Activated CD4-positive, alpha-beta T cell treated with anti-CD3 and anti-CD28 coated beads for 36 hours (primary cell): ENCODE data around the gene CEMIP. TPM values are rescaled to one million over a fixed set of nuclear protein-coding genes. Genes with fewer than 3 reads are reported as not detected.

Source experiments
- ATAC-seq: fragments of 200-7000 bp; cut with Tn5 transposase; one replicate; pipeline ENCODE4 v1.10.0; 2021; ENCODE audit warnings: mild to moderate bottlenecking, moderate library complexity
- CTCF ChIA-PET: fragments of 350-600 bp; sonication (Branson Sonifier 250); formaldehyde crosslinking; loops from one replicate; lab custom pipeline; 2021; ENCODE audit warnings: antibody characterized with exemption; lab: Charles Lee
- POLR2A ChIA-PET: fragments of 350-600 bp; sonication (Branson Sonifier 250); formaldehyde crosslinking; loops from one replicate; lab custom pipeline; 2021; ENCODE audit warnings: antibody characterized with exemption, inconsistent platforms; lab: Charles Lee
- DNase-seq: peaks from one replicate; pipeline ENCODE4 v3.0.0-alpha.2; 2020
- H3K27ac Mint-ChIP-seq: one replicate; pipeline ENCODE4 v1.8.0; 2021; ENCODE audit warnings: mixed read lengths
- H3K27me3 Mint-ChIP-seq: one replicate; pipeline ENCODE4 v1.8.0; 2021; ENCODE audit warnings: mixed read lengths
- H3K36me3 Mint-ChIP-seq: one replicate; pipeline ENCODE4 v1.8.0; 2021; ENCODE audit warnings: low read depth, mixed read lengths
- H3K4me1 Mint-ChIP-seq: one replicate; pipeline ENCODE4 v1.8.0; 2021; ENCODE audit warnings: mixed read lengths
- H3K4me3 Mint-ChIP-seq: one replicate; pipeline ENCODE4 v1.8.0; 2021; ENCODE audit warnings: mild to moderate bottlenecking, moderate library complexity, mixed read lengths
- H3K9me3 Mint-ChIP-seq: one replicate; pipeline ENCODE4 v1.8.0; 2021; ENCODE audit warnings: low read depth, mixed read lengths
- intact Hi-C, 2 experiments: fragments of 100-400 bp; cut with DNase I in 1 of 2; cut with micrococcal nuclease in 1 of 2; formaldehyde crosslinking; loops; one replicate each; pipeline versions ENCODE4 v1.14.2 to v1.15.1; 2022 to 2024; cut with DNase I, micrococcal nuclease
- total RNA-seq, 2 experiments: library from RNA; stranded (reverse); gene quantifications; one replicate each; pipeline ENCODE4 v1.2.3, GENCODE V29; 2021

The CEMIP gene
- total RNA-seq, 2 experiments from 2014 or later = 0.04 TPM; not detected in 1

DNA sequence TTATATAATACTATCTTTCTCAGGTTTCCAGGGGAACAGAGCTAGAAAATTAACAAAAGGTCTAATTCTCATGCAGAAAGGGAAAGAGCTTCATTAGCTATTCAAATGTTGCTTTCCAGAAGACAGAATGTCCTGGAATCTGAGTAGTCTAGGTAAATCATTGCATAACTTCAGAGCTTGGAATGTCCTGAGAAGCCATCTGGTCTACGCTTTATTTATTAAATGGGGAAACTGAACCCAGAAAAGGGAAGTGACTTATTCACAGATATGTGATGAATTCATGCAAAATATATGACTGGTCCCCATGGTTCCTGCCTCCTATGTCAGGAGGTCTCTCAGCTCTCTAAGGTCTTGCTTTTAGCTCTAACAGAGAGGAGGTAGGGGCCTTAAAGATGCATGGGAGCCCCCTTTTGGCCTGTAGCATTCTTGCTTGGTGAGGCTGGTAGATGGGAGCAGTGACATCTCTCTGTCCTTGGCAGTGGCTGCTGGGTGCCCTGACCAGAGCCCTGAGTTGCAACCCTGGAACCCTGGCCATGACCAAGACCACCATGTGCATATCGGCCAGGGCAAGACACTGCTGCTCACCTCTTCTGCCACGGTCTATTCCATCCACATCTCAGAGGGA lies 99.2 kb downstream of the CEMIP start:
- Mint-ChIP-seq H3K4me3 (no peak overlapping the region), H3K36me3 (no peaks in the 10 kb centered on the region), H3K4me1 (no peaks in the 10 kb centered on the region), H3K27ac (no peak overlapping the region), H3K9me3 (no peaks in the 10 kb centered on the region), H3K27me3 (no peaks in the 10 kb centered on the region)
- ChIA-PET CTCF (interaction anchor here (0.7 kb wide), 1 partner anchor 793 kb away, joined by 3 read pairs; no protein-coding TSS in a partner anchor), POLR2A (no interaction called here)
- ATAC-seq (no peak), DNase-seq (no peak)
- intact Hi-C loops = no loop called here

DNA sequence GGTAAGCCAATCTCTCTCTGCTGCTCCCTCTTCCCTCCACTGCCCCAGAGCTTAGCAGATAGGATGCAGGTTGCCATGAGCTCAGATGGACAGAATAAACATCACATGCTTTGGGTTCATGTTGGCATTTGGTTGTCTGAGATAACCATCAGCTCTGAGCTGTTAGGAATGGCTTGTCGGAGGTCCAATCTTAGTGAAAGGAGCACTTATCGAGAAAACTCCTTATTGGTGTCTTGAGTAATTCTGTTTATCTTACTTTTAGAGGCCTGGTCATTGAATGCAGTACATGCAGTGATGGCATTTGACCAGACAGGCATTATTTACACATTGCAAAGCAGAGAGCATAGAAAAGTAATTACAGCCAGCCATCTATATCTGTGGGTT lies 99.7 kb downstream of the CEMIP start:
- Mint-ChIP-seq H3K9me3 (no peaks in the 10 kb centered on the region), H3K27ac (no peak overlapping the region), H3K27me3 (no peaks in the 10 kb centered on the region), H3K4me3 (no peak overlapping the region), H3K4me1 (no peaks in the 10 kb centered on the region), H3K36me3 (no peaks in the 10 kb centered on the region)
- intact Hi-C loops = no loop called here
- ATAC-seq (no peak), DNase-seq (no peak)
- POLR2A ChIA-PET = no interaction called here
- CTCF ChIA-PET = no interaction called here

DNA sequence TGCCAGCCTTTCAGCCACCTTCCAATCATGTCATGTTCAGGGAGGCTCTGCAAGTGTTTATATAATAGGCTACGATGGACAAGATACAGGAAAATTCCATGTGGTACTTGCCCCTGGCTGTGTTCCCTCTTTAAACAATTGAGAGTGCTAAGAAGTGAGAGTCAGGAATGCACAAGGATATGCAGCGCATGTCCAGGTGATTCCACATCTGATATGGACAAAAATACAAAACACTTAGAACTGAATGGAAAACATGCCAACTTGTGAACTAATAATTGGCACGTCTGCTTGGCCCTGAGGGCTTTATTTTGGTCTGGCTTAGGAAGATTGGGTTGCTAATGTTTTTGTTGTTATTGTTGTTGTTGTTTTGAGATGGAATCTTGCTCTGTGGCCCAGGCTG lies 100.9 kb downstream of the CEMIP start:
- intact Hi-C loops = no loop called here
- POLR2A ChIA-PET = no interaction called here
- no peaks in the 10 kb centered on the region for H3K36me3 Mint-ChIP-seq
- ATAC-seq (no peak), DNase-seq (no peak)
- H3K9me3 Mint-ChIP-seq = no peaks in the 10 kb centered on the region
- CTCF ChIA-PET = no interaction called here
- no peak overlapping the region for H3K27ac Mint-ChIP-seq
- H3K4me1 Mint-ChIP-seq = no peaks in the 10 kb centered on the region
- no peak overlapping the region for H3K4me3 Mint-ChIP-seq
- H3K27me3 Mint-ChIP-seq = no peaks in the 10 kb centered on the region

DNA sequence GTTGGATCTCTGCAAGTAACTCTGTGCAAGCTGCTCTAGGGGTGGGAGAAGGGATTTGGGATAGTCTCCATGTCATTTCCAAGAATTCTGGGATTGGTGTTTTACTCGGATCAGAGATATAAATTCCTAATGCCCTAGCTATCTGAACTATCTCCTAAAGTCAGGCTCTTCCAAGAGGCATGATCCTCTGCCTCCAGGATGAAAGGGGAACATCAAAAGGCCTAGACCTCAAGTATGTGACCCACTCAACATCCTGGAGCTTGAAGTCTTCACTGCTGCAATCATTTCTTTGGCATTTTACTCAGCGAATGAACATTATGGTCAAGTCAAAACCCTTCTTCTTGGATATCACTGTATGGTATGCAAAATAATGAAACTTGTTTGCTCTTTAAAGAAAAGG lies 104.5 kb downstream of the CEMIP start:
- Mint-ChIP-seq H3K36me3 (no peaks in the 10 kb centered on the region), H3K27ac (no peak overlapping the region), H3K4me1 (no peaks in the 10 kb centered on the region), H3K4me3 (no peak overlapping the region), H3K9me3 (no peaks in the 10 kb centered on the region), H3K27me3 (no peaks in the 10 kb centered on the region)
- DNase-seq = no peak
- ChIA-PET CTCF (no interaction called here), POLR2A (no interaction called here)
- intact Hi-C loops = no loop called here
- no peak for ATAC-seq

- Mint-ChIP-seq H3K4me1 (peaks cover 3% of the 10 kb centered on the region), H3K9me3 (no peaks in the 10 kb centered on the region), H3K36me3 (no peaks in the 10 kb centered on the region), H3K27ac (no peak overlapping the region), H3K27me3 (no peaks in the 10 kb centered on the region), H3K4me3 (no peak overlapping the region)
- POLR2A ChIA-PET = no interaction called here
- intact Hi-C loops = no loop called here
- ATAC-seq = no peak
- CTCF ChIA-PET = no interaction called here
- DNase-seq = no peak
Measured at GRCh38 chr15:80885016-80885579, 105.9 kb downstream of the CEMIP start.

DNA sequence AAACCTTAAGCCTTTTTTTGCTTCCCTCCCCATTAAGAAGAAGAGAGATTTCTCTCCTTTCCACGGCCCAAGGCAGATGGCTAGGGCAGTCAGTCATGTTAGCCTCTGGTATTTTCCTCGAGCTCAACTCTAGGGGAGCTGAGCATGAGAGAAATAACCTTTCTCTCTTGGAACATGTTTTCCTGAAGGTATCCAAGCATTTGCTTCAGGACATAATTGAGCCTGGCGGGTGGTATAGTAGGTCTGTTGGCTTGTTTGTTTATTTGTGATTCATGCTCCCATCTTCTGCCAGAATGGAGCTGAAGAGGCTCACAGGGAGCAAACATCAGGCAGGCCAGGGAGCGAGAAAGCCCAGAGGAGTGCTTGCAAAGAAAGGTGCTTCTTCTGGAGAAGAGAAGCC lies 108.0 kb downstream of the CEMIP start:
- CTCF ChIA-PET = no interaction called here
- Mint-ChIP-seq H3K4me3 (no peak overlapping the region), H3K27ac (no peak overlapping the region), H3K9me3 (no peaks in the 10 kb centered on the region), H3K27me3 (no peaks in the 10 kb centered on the region), H3K36me3 (no peaks in the 10 kb centered on the region), H3K4me1 (peaks cover 3% of the 10 kb centered on the region)
- no peak for DNase-seq
- intact Hi-C loops = no loop called here
- POLR2A ChIA-PET = no interaction called here
- no peak for ATAC-seq

- CTCF ChIA-PET = no interaction called here
- no peak for ATAC-seq
Measured at GRCh38 chr15:80888846-80889245, 109.7 kb downstream of the CEMIP start.

GRCh38 chr15:80890341-80891005 lies 111.3 kb downstream of the CEMIP start:
- DNase-seq (no peak), ATAC-seq (no peak)
- Mint-ChIP-seq H3K4me3 (no peak overlapping the region), H3K27me3 (no peaks in the 10 kb centered on the region), H3K4me1 (peaks cover 3% of the 10 kb centered on the region), H3K27ac (no peak overlapping the region), H3K9me3 (no peaks in the 10 kb centered on the region), H3K36me3 (no peaks in the 10 kb centered on the region)
- ChIA-PET CTCF (interaction anchor here (1.1 kb wide), 2 partner anchors 26 to 80 kb away, joined by 4 read pairs; no protein-coding TSS in a partner anchor), POLR2A (no interaction called here)
- intact Hi-C loops = no loop called here

More at GRCh38 chr15:80888846-80889245, 109.7 kb downstream of the CEMIP start:
- POLR2A ChIA-PET = no interaction called here
- Mint-ChIP-seq H3K9me3 (no peaks in the 10 kb centered on the region), H3K4me3 (no peak overlapping the region), H3K36me3 (no peaks in the 10 kb centered on the region), H3K4me1 (peaks cover 3% of the 10 kb centered on the region), H3K27me3 (no peaks in the 10 kb centered on the region), H3K27ac (no peak overlapping the region)
- no peak for DNase-seq
- intact Hi-C loops = no loop called here

- CTCF ChIA-PET = interaction anchor here (1.1 kb wide), 1 partner anchor 27 kb away, joined by 4 read pairs; no protein-coding TSS in a partner anchor
- DNase-seq = no peak
- Mint-ChIP-seq H3K27me3 (no peaks in the 10 kb centered on the region), H3K4me1 (peaks cover 3% of the 10 kb centered on the region), H3K36me3 (peaks cover 4% of the 10 kb centered on the region), H3K27ac (no peak overlapping the region), H3K9me3 (no peaks in the 10 kb centered on the region), H3K4me3 (no peak overlapping the region)
- intact Hi-C loops = no loop called here
- POLR2A ChIA-PET = no interaction called here
- ATAC-seq = no peak
Measured at GRCh38 chr15:80891006-80891405, 111.8 kb downstream of the CEMIP start.

GRCh38 chr15:80892414-80892813 lies 113.2 kb downstream of the CEMIP start:
- no peak overlapping the region for H3K27ac Mint-ChIP-seq
- ChIA-PET CTCF (no interaction called here), POLR2A (no interaction called here)
- intact Hi-C loops = no loop called here
- H3K4me3 Mint-ChIP-seq = no peak overlapping the region
- H3K9me3 Mint-ChIP-seq = peaks cover 8% of the 10 kb centered on the region
- no peaks in the 10 kb centered on the region for H3K27me3 Mint-ChIP-seq
- DNase-seq (no peak), ATAC-seq (no peak)
- peaks cover 3% of the 10 kb centered on the region for H3K4me1 Mint-ChIP-seq
- H3K36me3 Mint-ChIP-seq = peaks cover 18% of the 10 kb centered on the region

- no peaks in the 10 kb centered on the region for H3K27me3 Mint-ChIP-seq
- intact Hi-C loops = no loop called here
- ChIA-PET CTCF (no interaction called here), POLR2A (interaction anchor here (0.6 kb wide), 1 partner anchor 1322 kb away, joined by 9 read pairs; no protein-coding TSS in a partner anchor)
- peaks cover 3% of the 10 kb centered on the region for H3K4me1 Mint-ChIP-seq
- peaks cover 22% of the 10 kb centered on the region for H3K36me3 Mint-ChIP-seq
- ATAC-seq (no peak), DNase-seq (no peak)
- no peak overlapping the region for H3K4me3 Mint-ChIP-seq
- H3K27ac Mint-ChIP-seq = no peak overlapping the region
- peaks cover 8% of the 10 kb centered on the region for H3K9me3 Mint-ChIP-seq
Measured at GRCh38 chr15:80893777-80894176, 114.6 kb downstream of the CEMIP start.

DNA sequence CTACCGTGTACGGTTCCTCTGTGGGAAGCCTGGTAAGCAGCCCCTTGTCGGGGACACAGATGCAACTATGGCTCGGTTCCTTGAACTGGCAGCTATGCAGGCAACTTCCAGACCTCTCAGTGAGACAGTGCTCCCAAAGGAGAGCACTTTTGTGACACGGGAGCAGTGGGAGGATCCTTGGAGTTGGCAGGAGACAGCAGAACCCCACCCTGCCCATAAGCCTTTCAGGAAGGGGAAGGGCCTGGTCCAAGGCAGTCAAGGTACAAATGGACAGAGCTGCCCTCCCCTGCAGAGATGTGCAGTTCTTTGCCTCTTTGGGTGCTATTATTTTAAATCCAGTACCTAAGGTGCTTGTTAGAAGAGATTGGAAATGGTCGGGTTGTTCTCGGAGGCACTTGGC lies 115.9 kb downstream of the CEMIP start:
- Mint-ChIP-seq H3K4me1 (no peaks in the 10 kb centered on the region), H3K36me3 (peaks cover 22% of the 10 kb centered on the region), H3K9me3 (peaks cover 8% of the 10 kb centered on the region), H3K27me3 (no peaks in the 10 kb centered on the region), H3K27ac (no peak overlapping the region), H3K4me3 (no peak overlapping the region)
- DNase-seq = no peak
- no peak for ATAC-seq
- ChIA-PET CTCF (interaction anchor here (0.6 kb wide), 1 partner anchor 311 kb away, joined by 3 read pairs; no protein-coding TSS in a partner anchor), POLR2A (no interaction called here)
- intact Hi-C loops = no loop called here
